Lower leg skin (tissue), 4 donors: ENCODE data around the gene ZBTB20. TPM values are rescaled to one million over a fixed set of nuclear protein-coding genes. Genes with fewer than 3 reads are reported as not detected.

Source experiments
- DNase-seq, 2 donors: peaks; one replicate each; pipeline ENCODE4 v3.0.0-alpha.2; 2019; ENCODE audit warnings: low spot score in 2 of 2
- H3K4me3 ChIP-seq: fragments of 200-600 bp; sonication (generic); 2 replicates; pipeline ENCODE4 v1.5.1; 2017; ENCODE audit warnings: mild to moderate bottlenecking, low read depth; ENCODE audit not compliant: poor library complexity, severe bottlenecking
- CTCF ChIP-seq, 3 donors: fragments of 450-650 bp; IDR thresholded peaks; one replicate each; pipeline ENCODE4 v1.5.1; 2016; ENCODE audit warnings: antibody characterized with exemption in 3 of 3, mild to moderate bottlenecking in 3 of 3, moderate library complexity in 2 of 3
- POLR2A ChIP-seq, 2 donors: fragments of 450-650 bp; IDR thresholded peaks; one replicate each; pipeline ENCODE4 v1.6.1; 2016 to 2017; ENCODE audit warnings: antibody characterized with exemption in 2 of 2, mild to moderate bottlenecking in 1 of 2, moderate library complexity in 1 of 2
- WGBS, 2 donors: methylation state at CpG; one replicate each; pipeline ENCODE4 v1.1.5; 2018; 5-methylcytosine and 5-hydroxymethylcytosine counted together
- intact Hi-C: fragments of 100-400 bp; cut with DNase I; formaldehyde crosslinking; loops from one replicate; pipeline ENCODE4 v1.15.0; 2023; ENCODE audit warnings: low total_unique reads
- total RNA-seq, 4 donors: library from RNA; depleted of rRNA; stranded (reverse); fragments of >200 nt; gene quantifications; one replicate each; pipeline ENCODE4 v1.1.0, GENCODE V29; 2016

Gene ZBTB20
- total RNA-seq, 4 donors from 2014 or later, result 22.5 to 41.9 (median 33.1) TPM

DNA sequence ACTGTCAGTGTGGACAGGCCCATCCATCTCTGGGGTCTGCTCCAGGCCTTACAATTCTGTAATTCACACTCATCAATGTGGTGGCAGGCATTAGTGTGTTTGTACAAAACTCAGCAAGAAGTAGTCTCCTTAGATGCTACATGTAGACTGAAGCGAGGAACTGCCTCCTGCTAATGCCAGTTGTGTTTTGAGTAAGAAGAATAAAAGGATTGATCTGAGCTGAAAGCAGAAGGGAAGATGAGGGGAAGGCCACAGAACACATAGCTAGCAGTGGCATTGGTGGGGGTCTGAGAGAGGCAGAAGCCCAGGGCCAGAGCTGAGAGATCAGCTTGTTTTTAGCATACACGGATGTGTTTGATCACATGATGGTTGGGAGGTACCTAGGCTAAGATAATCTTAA, 709.2 kb downstream of the ZBTB20 start:
- intact Hi-C loops, result no loop called here
- no peak for DNase-seq
- 95 to 96% methylated on average over 2 of the region's 2 CpGs for WGBS, 2 donors
- TF ChIP-seq POLR2A (IDR thresholded peaks at IDR 0.05) (no peak), CTCF (IDR thresholded peaks at IDR 0.05) (no peak)
- no peak overlapping the region for H3K4me3 ChIP-seq

- no peak overlapping the region for H3K4me3 ChIP-seq
- no peak for DNase-seq
- intact Hi-C loops, result no loop called here
- TF ChIP-seq CTCF (IDR thresholded peaks at IDR 0.05) (no peak), POLR2A (IDR thresholded peaks at IDR 0.05) (no peak)
- 95 to 100% methylated on average over 2 of the region's 2 CpGs for WGBS, 2 donors
Observed at GRCh38 chr3:114436182-114436581, 710.9 kb downstream of the ZBTB20 start.

GRCh38 chr3:114435386-114436115, 711.5 kb downstream of the ZBTB20 start:
- WGBS, 2 donors, result 78 to 80% methylated on average over 5 of the region's 5 CpGs
- no peak for TF ChIP-seq CTCF (IDR thresholded peaks at IDR 0.05)
- TF ChIP-seq POLR2A (IDR thresholded peaks at IDR 0.05), result no peak
- no peak for DNase-seq
- intact Hi-C loops, result no loop called here
- H3K4me3 ChIP-seq, result no peak overlapping the region

DNA sequence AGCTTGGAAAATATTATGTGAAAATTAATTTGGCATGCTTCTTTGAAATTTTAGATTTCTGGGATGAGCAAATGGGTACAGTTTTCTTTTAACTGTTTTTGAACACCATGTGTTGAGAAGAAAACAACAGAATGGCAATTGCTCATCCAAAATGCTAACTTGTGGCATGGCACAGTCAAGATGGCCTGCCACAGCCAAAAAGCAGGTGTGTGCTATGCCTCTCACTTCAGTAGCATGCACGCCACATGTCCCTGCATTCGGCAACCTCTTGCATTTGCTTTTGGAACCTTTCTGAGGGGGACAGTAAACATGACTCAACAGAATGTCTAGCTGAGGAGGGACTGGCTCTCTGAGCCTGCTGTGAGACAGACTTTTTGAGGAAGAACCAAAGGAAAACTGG, 714.8 kb downstream of the ZBTB20 start:
- TF ChIP-seq POLR2A (IDR thresholded peaks at IDR 0.05) (no peak), CTCF (IDR thresholded peaks at IDR 0.05) (no peak)
- DNase-seq, result no peak
- WGBS, 2 donors, result 90 to 100% methylated on average over 2 of the region's 2 CpGs
- H3K4me3 ChIP-seq, result no peak overlapping the region
- intact Hi-C loops, result no loop called here

GRCh38 chr3:114428044-114428595, 719.0 kb downstream of the ZBTB20 start:
- WGBS, 2 donors, result 92 to 94% methylated on average over 5 of the region's 5 CpGs
- no peak for DNase-seq
- intact Hi-C loops, result no loop called here
- no peak for TF ChIP-seq POLR2A (IDR thresholded peaks at IDR 0.05)
- no peak for TF ChIP-seq CTCF (IDR thresholded peaks at IDR 0.05)
- no peak overlapping the region for H3K4me3 ChIP-seq
